IMR-90 (cell line): Measurements from ENCODE around the gene GPI. TPM values are rescaled to one million over a fixed set of nuclear protein-coding genes. Genes with fewer than 3 reads are reported as not detected.

Experiments
- ATAC-seq: fragments of 200-7000 bp; cut with Tn5 transposase; 2 replicates; pipeline ENCODE4 v1.9.1; 2020; ENCODE audit warnings: low read depth, mild to moderate bottlenecking, moderate library complexity
- BruUV-seq: library from RNA; stranded (reverse); fragments of 400-500 nt; replicated peaks from 2 replicates; lab custom pipeline; 2021; lab: Mats Ljungman, UMichigan
- CTCF ChIA-PET: fragments of 300-600 bp; formaldehyde crosslinking; extraction: SDS; loops from one replicate; lab custom pipeline; 2021; ENCODE audit warnings: antibody characterized with exemption; lab: Yijun Ruan, JAX
- POLR2A ChIA-PET: fragments of 300-600 bp; sonication (Branson Sonifier 250); formaldehyde crosslinking; loops from one replicate; lab custom pipeline; 2022; ENCODE audit warnings: antibody characterized with exemption; ENCODE audit not compliant: unreplicated experiment; lab: Charles Lee
- DNase-seq: peaks from one replicate; pipeline ENCODE4 v3.0.0; 2013
- H2AFZ ChIP-seq: replicated peaks from 2 replicates; pipeline ENCODE3; 2013; ENCODE audit warnings: low read length, mild to moderate bottlenecking; ENCODE audit not compliant: poor library complexity
- H2AK5ac ChIP-seq: 2 replicates; pipeline ENCODE4 v1.6.1; 2013; ENCODE audit warnings: low read depth, low read length, inconsistent platforms
- H2AK9ac ChIP-seq: replicated peaks from 2 replicates; pipeline ENCODE3; 2013; ENCODE audit warnings: mild to moderate bottlenecking, low read depth, low read length, moderate library complexity; ENCODE audit not compliant: poor library complexity
- H2BK120ac ChIP-seq: 2 replicates; pipeline ENCODE4 v1.6.1; 2013; ENCODE audit warnings: low read depth, low read length, inconsistent platforms
- H2BK15ac ChIP-seq: 3 replicates; pipeline ENCODE4 v1.6.1; 2013; ENCODE audit warnings: low read depth, low read length, inconsistent platforms
- H2BK20ac ChIP-seq: 2 replicates; pipeline ENCODE4 v1.6.1; 2013; ENCODE audit warnings: low read depth, mild to moderate bottlenecking, inconsistent platforms, low read length, moderate library complexity
- H2BK5ac ChIP-seq: 2 replicates; pipeline ENCODE4 v1.6.1; 2013; ENCODE audit warnings: mild to moderate bottlenecking, low read depth, low read length, inconsistent platforms; ENCODE audit not compliant: poor library complexity, severe bottlenecking
- H3K14ac ChIP-seq: replicated peaks from 2 replicates; pipeline ENCODE4 v1.6.1; 2013; ENCODE audit warnings: low read depth, low read length, inconsistent platforms
- H3K18ac ChIP-seq: 2 replicates; pipeline ENCODE4 v1.6.1; 2013; ENCODE audit warnings: low read depth, low read length, control low read depth
- H3K23ac ChIP-seq: 2 replicates; pipeline ENCODE4 v1.6.1; 2013; ENCODE audit warnings: low read depth, low read length, inconsistent platforms
- H3K27ac ChIP-seq: 2 replicates; pipeline ENCODE4 v1.5.1; 2013; ENCODE audit warnings: mild to moderate bottlenecking, control low read depth, low read length; ENCODE audit not compliant: insufficient read depth
- H3K27me3 ChIP-seq: 2 replicates; pipeline ENCODE4 v1.6.1; 2013; ENCODE audit warnings: low read length; ENCODE audit not compliant: control insufficient read depth, insufficient read depth
- H3K36me3 ChIP-seq: 2 replicates; pipeline ENCODE4 v1.6.1; 2013; ENCODE audit warnings: low read length, mixed read lengths; ENCODE audit not compliant: control insufficient read depth, insufficient read depth
- H3K4ac ChIP-seq: 2 replicates; pipeline ENCODE4 v1.6.1; 2013; ENCODE audit warnings: low read depth, low read length, inconsistent platforms
- H3K4me1 ChIP-seq: 2 replicates; pipeline ENCODE4 v1.6.1; 2013; ENCODE audit warnings: low read length, mixed read lengths; ENCODE audit not compliant: control insufficient read depth, insufficient read depth
- H3K4me2 ChIP-seq: 2 replicates; pipeline ENCODE4 v1.6.1; 2013; ENCODE audit warnings: low read depth, mild to moderate bottlenecking, control low read depth, low read length, moderate library complexity
- H3K4me3 ChIP-seq: 2 replicates; pipeline ENCODE4 v1.5.1; 2013; ENCODE audit warnings: low read depth, mild to moderate bottlenecking, control low read depth, low read length, moderate library complexity; ENCODE audit not compliant: insufficient read depth
- H3K56ac ChIP-seq: 2 replicates; pipeline ENCODE4 v1.6.1; 2013; ENCODE audit warnings: low read length, inconsistent platforms; ENCODE audit not compliant: insufficient read depth; ENCODE audit errors: extremely low read depth
- H3K79me1 ChIP-seq, 2 experiments: 2 replicates each; pipeline ENCODE4 v1.6.1; 2013; ENCODE audit warnings: low read length in 2 of 2, inconsistent platforms in 1 of 2, low read depth in 1 of 2
- H3K9ac ChIP-seq: 2 replicates; pipeline ENCODE4 v1.6.1; 2013; ENCODE audit warnings: low read depth, low read length, control low read depth
- H3K9me1 ChIP-seq: 2 replicates; pipeline ENCODE4 v1.6.1; 2013; ENCODE audit warnings: low read length, inconsistent platforms; ENCODE audit not compliant: insufficient read depth
- H3K9me3 ChIP-seq: 2 replicates; pipeline ENCODE4 v1.6.1; 2013; ENCODE audit warnings: low read length; ENCODE audit not compliant: control insufficient read depth, insufficient read depth
- H4K20me1 ChIP-seq: 2 replicates; pipeline ENCODE4 v1.6.1; 2013; ENCODE audit warnings: low read length, inconsistent platforms; ENCODE audit not compliant: insufficient read depth
- H4K5ac ChIP-seq: 2 replicates; pipeline ENCODE4 v1.6.1; 2013; ENCODE audit warnings: mild to moderate bottlenecking, low read depth, low read length, control low read depth
- H4K8ac ChIP-seq, 2 experiments: 2 replicates each; pipeline ENCODE4 v1.6.1; 2013; ENCODE audit warnings: low read depth in 2 of 2, low read length in 2 of 2, control low read depth in 1 of 2, inconsistent platforms in 1 of 2
- H4K91ac ChIP-seq: 2 replicates; pipeline ENCODE4 v1.6.1; 2013; ENCODE audit warnings: low read depth, low read length, inconsistent platforms; ENCODE audit not compliant: insufficient read depth
- BHLHE40 ChIP-seq: fragments of 150-350 bp; IDR thresholded peaks from 2 replicates; pipeline ENCODE4 v1.6.1; 2016; ENCODE audit warnings: mild to moderate bottlenecking, low read depth, low read length
- MXI1 ChIP-seq: IDR thresholded peaks from 2 replicates; pipeline ENCODE4 v1.6.1; 2012; ENCODE audit warnings: low read depth, mild to moderate bottlenecking, low read length, moderate library complexity, borderline replicate concordance
- WGBS, 2 experiments: methylation state at CpG; one replicate each; pipeline versions ENCODE4 v1.1.5 to v1.1.7; 2013; ENCODE audit warnings: missing lambda C conversion rate in 2 of 2; ENCODE audit not compliant: insufficient read length in 1 of 2; ENCODE audit errors: extremely low coverage in 2 of 2; 5-methylcytosine and 5-hydroxymethylcytosine counted together
- dilution Hi-C: fragments of 300-500 bp; cut with HindIII; formaldehyde crosslinking; loops from one replicate; pipeline ENCODE4 v1.14.3; 2018; ENCODE audit warnings: low sequenced_read_pairs; ENCODE audit not compliant: unreplicated experiment
- in situ Hi-C: fragments of 300-500 bp; cut with MboI; formaldehyde crosslinking; loops from 3 replicates; pipeline ENCODE4 v1.14.3; 2019; ENCODE audit warnings: low sequenced_read_pairs, inconsistent platforms, mixed read lengths
- intact Hi-C: fragments of 100-400 bp; cut with micrococcal nuclease; formaldehyde crosslinking; loops from 2 replicates; pipeline ENCODE4 v1.10.0; 2022
- polyA plus RNA-seq, 3 experiments: library from polyadenylated mRNA; depleted of rRNA; stranded (reverse); fragments of >200 nt; gene quantifications; 2 replicates each; pipeline ENCODE4 v1.2.3, GENCODE V29; 2012; ENCODE audit warnings: low replicate concordance in 1 of 3
- total RNA-seq: library from RNA; depleted of rRNA; stranded (reverse); fragments of >200 nt; gene quantifications from 2 replicates; pipeline ENCODE4 v1.2.3, GENCODE V29; 2012

The GPI gene
- total and polyA plus RNA-seq, 2 of the 4 experiments (the other 2 are of a cell fraction), result 147 to 239 TPM

GRCh38 chr19:34365463-34366401, 736 bp downstream of the GPI start:
- peak overlapping the region; percentile 90 for H2AK5ac ChIP-seq
- H3K14ac ChIP-seq, result peak overlapping the region; percentile 85
- H2BK15ac ChIP-seq, result no peak overlapping the region; the same call in 2 of the 3 replicates
- H3K79me1 ChIP-seq, result peaks cover 20 to 51% of the 10 kb centered on the region in 2 experiments
- H3K4me3 ChIP-seq, result peak overlapping the region; percentile 99
- peaks cover 33% of the 10 kb centered on the region for H3K36me3 ChIP-seq
- H3K9me3 ChIP-seq, result no peaks in the 10 kb centered on the region
- peaks cover 25% of the 10 kb centered on the region for H3K9me1 ChIP-seq
- ChIA-PET CTCF (no interaction called here), POLR2A (no interaction called here)
- peak overlapping the region; percentile 52 for H2BK5ac ChIP-seq
- H2AFZ ChIP-seq, result peak overlapping the region; percentile 90
- peak overlapping the region; percentile 83 for H3K27ac ChIP-seq
- no TSS peak for BruUV-seq
- 0% methylated on average over 9 of the region's 45 CpGs; no CpG with 5 or more reads in 1 of the 2 experiments for WGBS, 2 experiments
- intact Hi-C loops, result loop anchor here (5.0 kb wide), 1 partner anchor 37 kb away; the partner anchor contains the start of gene PDCD2L
- H4K5ac ChIP-seq, result peak overlapping the region; percentile 66
- no peak overlapping the region for H2BK120ac ChIP-seq
- peak overlapping the region; percentile 93 for H2AK9ac ChIP-seq
- dilution Hi-C loops, result no loop called here
- H3K18ac ChIP-seq, result peak overlapping the region; percentile 42
- ATAC-seq, result peak; percentile 57
- H4K8ac ChIP-seq, result peak overlapping the region; percentile 22 to 80; a peak in 3 of 4 replicates
- no peak overlapping the region for H2BK20ac ChIP-seq
- H3K56ac ChIP-seq, result 0 out of 2 replicates have a peak overlapping the region, but pooled peaks have one; percentile 38
- H3K4ac ChIP-seq, result peak overlapping the region; percentile 30
- peak overlapping the region; percentile 81; the same call in 1 of the 2 replicates for H3K23ac ChIP-seq
- peak overlapping the region; percentile 97 for H3K9ac ChIP-seq
- in situ Hi-C loops, result no loop called here
- peaks cover 15% of the 10 kb centered on the region for H3K4me1 ChIP-seq
- TF ChIP-seq BHLHE40 (no peak), MXI1 (0 out of 2 replicates have a peak, but pooled peaks have one; percentile 0)
- peak overlapping the region; percentile 96 for H3K4me2 ChIP-seq
- H4K91ac ChIP-seq, result peak overlapping the region; percentile 19; the same call in 1 of the 2 replicates
- peak; percentile 32 for DNase-seq
- peaks cover 32% of the 10 kb centered on the region for H4K20me1 ChIP-seq
- no peaks in the 10 kb centered on the region for H3K27me3 ChIP-seq
